OCI-M1 (cell line): ENCODE measurements around the gene LINGO3.

Source experiments
- DNase-seq: peaks from one replicate; lab custom pipeline; 2025; lab: John Stamatoyannopoulos, UW

The LINGO3 gene

GRCh38 chr19:2326699-2327360, 18.9 kb upstream of the LINGO3 start:
- DNase-seq, result no peak

GRCh38 chr19:2325281-2326046, 17.5 kb upstream of the LINGO3 start:
- no peak for DNase-seq

- DNase-seq, result no peak
Measured at GRCh38 chr19:2324220-2324948, 16.4 kb upstream of the LINGO3 start.

GRCh38 chr19:2323707-2324106, 15.8 kb upstream of the LINGO3 start:
- no peak for DNase-seq

GRCh38 chr19:2321565-2322283, 13.8 kb upstream of the LINGO3 start:
- no peak for DNase-seq

- DNase-seq, result no peak
Measured at GRCh38 chr19:2320939-2321338, 13.0 kb upstream of the LINGO3 start.

- no peak for DNase-seq
Measured at GRCh38 chr19:2320049-2320448, 12.1 kb upstream of the LINGO3 start.

GRCh38 chr19:2319551-2319950, 11.6 kb upstream of the LINGO3 start:
- no peak for DNase-seq

GRCh38 chr19:2318923-2319322, 11.0 kb upstream of the LINGO3 start:
- DNase-seq, result no peak

- no peak for DNase-seq
Measured at GRCh38 chr19:2317756-2318155, 9.8 kb upstream of the LINGO3 start.

- DNase-seq, result no peak
Measured at GRCh38 chr19:2317300-2317699, 9.3 kb upstream of the LINGO3 start.

- peak; percentile 53 for DNase-seq
Measured at GRCh38 chr19:2315818-2316353, 7.9 kb upstream of the LINGO3 start.

- peak; percentile 2 for DNase-seq
Measured at GRCh38 chr19:2315121-2315817, 7.3 kb upstream of the LINGO3 start.

- no peak for DNase-seq
Measured at GRCh38 chr19:2312820-2313501, 5.0 kb upstream of the LINGO3 start.

- no peak for DNase-seq
Measured at GRCh38 chr19:2311093-2311492, 3.1 kb upstream of the LINGO3 start.

GRCh38 chr19:2309734-2310362, 1.9 kb upstream of the LINGO3 start:
- no peak for DNase-seq

- no peak for DNase-seq
Measured at GRCh38 chr19:2307518-2308012, 389 bp downstream of the LINGO3 start.

GRCh38 chr19:2306971-2307370, 983 bp downstream of the LINGO3 start:
- DNase-seq, result no peak

- no peak for DNase-seq
Measured at GRCh38 chr19:2306281-2306806, 1.6 kb downstream of the LINGO3 start.
